HepG2 (cell line): Measurements from ENCODE around the gene GRIK4. TPM values are rescaled to one million over a fixed set of nuclear protein-coding genes. Genes with fewer than 3 reads are reported as not detected.

Experiments
- ATAC-seq: fragments of 200-7000 bp; cut with Tn5 transposase; 3 replicates; pipeline ENCODE4 v1.9.1; 2020; ENCODE audit warnings: mild to moderate bottlenecking, moderate library complexity
- BruUV-seq: library from RNA; stranded (reverse); fragments of 400-500 nt; replicated peaks from 2 replicates; lab custom pipeline; 2021; lab: Mats Ljungman, UMichigan
- CTCF ChIA-PET: fragments of 300-600 bp; formaldehyde crosslinking; extraction: SDS; loops from one replicate; lab custom pipeline; 2021; ENCODE audit warnings: low total read pairs, inconsistent platforms, low intra/inter-chr PET ratio; lab: Yijun Ruan, JAX
- POLR2A ChIA-PET: fragments of 350-600 bp; sonication (Branson Sonifier 250); formaldehyde crosslinking; loops from one replicate; lab custom pipeline; 2020; ENCODE audit warnings: antibody characterized with exemption, inconsistent platforms; lab: Yijun Ruan, JAX
- DNase-seq: peaks from one replicate; pipeline ENCODE4 v3.0.0-alpha.2; 2015; ENCODE audit warnings: low spot score
- FAIRE-seq: peaks from 3 replicates; lab custom pipeline; 2011; peaks lifted over from hg19 to GRCh38; lab: Jason Lieb, UNC
- H2AFZ ChIP-seq: one replicate; pipeline ENCODE4 v1.6.1; 2011; ENCODE audit warnings: low read length, inconsistent platforms
- H3K27ac ChIP-seq: fragments of 300-600 bp; 3 replicates; pipeline ENCODE4 v1.8.0; 2011; ENCODE audit warnings: mixed run types, mild to moderate bottlenecking, mixed read lengths, low read length, inconsistent platforms; ENCODE audit not compliant: insufficient read depth; ENCODE audit errors: extremely low read length
- H3K27me3 ChIP-seq, 2 experiments: fragments of 200-600 bp in 1 of 2; 2 replicates in 1 of 2; 3 replicates in 1 of 2; pipeline versions ENCODE4 v1.6.0 to v1.8.0; 2011; ENCODE audit warnings: low read length in 2 of 2, mild to moderate bottlenecking in 2 of 2, moderate library complexity in 2 of 2, inconsistent platforms in 1 of 2; ENCODE audit not compliant: insufficient read depth in 2 of 2, control insufficient read depth in 1 of 2
- H3K36me3 ChIP-seq, 2 experiments: fragments of 200-600 bp in 1 of 2; replicated peaks in 1 of 2; 2 replicates in 1 of 2; 3 replicates in 1 of 2; pipeline versions ENCODE4 v1.5.1 to v1.8.0; 2011; ENCODE audit warnings: low read length in 2 of 2, inconsistent platforms in 1 of 2; ENCODE audit not compliant: insufficient read depth in 2 of 2, control insufficient read depth in 1 of 2
- H3K4me1 ChIP-seq: 2 replicates; pipeline ENCODE4 v1.5.1; 2012; ENCODE audit warnings: low read length, inconsistent platforms; ENCODE audit not compliant: insufficient read depth
- H3K4me2 ChIP-seq: 2 replicates; pipeline ENCODE4 v1.6.0; 2011; ENCODE audit warnings: low read depth, low read length, inconsistent platforms
- H3K4me3 ChIP-seq, 3 experiments: fragments of 200-600 bp in 1 of 3; sonication (generic), shearing (Covaris generic) in 1 of 3; replicated peaks in 1 of 3; 2 replicates each; pipeline ENCODE4 v1.5.1; 2011 to 2016; ENCODE audit warnings: low read length in 3 of 3, inconsistent platforms in 2 of 3, low read depth in 2 of 3, mild to moderate bottlenecking in 2 of 3, control low read depth in 1 of 3, mixed read lengths in 1 of 3; ENCODE audit not compliant: insufficient read depth in 1 of 3
- H3K79me2 ChIP-seq: one replicate; pipeline ENCODE4 v1.6.1; 2011; ENCODE audit warnings: low read length, inconsistent platforms; ENCODE audit not compliant: insufficient read depth
- H3K9ac ChIP-seq: 2 replicates; pipeline ENCODE4 v1.6.0; 2011; ENCODE audit warnings: mild to moderate bottlenecking, low read depth, low read length, inconsistent platforms; ENCODE audit not compliant: insufficient read depth
- H3K9me3 ChIP-seq: 2 replicates; pipeline ENCODE4 v1.5.1; 2012; ENCODE audit warnings: mild to moderate bottlenecking, low read length
- H4K20me1 ChIP-seq: 2 replicates; pipeline ENCODE4 v1.6.0; 2011; ENCODE audit warnings: inconsistent platforms, mild to moderate bottlenecking, low read length, moderate library complexity; ENCODE audit not compliant: insufficient read depth
- CREB1 ChIP-seq, 2 experiments: fragments of 450-650 bp in 1 of 2; IDR thresholded peaks; 2 replicates each; pipeline ENCODE4 v1.6.1; 2016 to 2017; ENCODE audit warnings: control low read depth in 1 of 2, mild to moderate bottlenecking in 1 of 2, missing compliant biosample characterization in 1 of 2, missing genetic modification characterization in 1 of 2
- EED ChIP-seq: sonication (generic); formaldehyde crosslinking; IDR thresholded peaks from 2 replicates; pipeline ENCODE4 v1.5.0; 2020; ENCODE audit warnings: mild to moderate bottlenecking, missing genetic modification reagents
- HHEX ChIP-seq: IDR thresholded peaks from 2 replicates; pipeline ENCODE4 v1.6.1; 2016; ENCODE audit warnings: control low read depth
- IRX3 ChIP-seq: sonication (generic); formaldehyde crosslinking; IDR thresholded peaks from 2 replicates; pipeline ENCODE4 v1.8.1; 2023; ENCODE audit warnings: mild to moderate bottlenecking, low read depth, missing genetic modification reagents, borderline replicate concordance
- NR2F2 ChIP-seq: IDR thresholded peaks from 2 replicates; pipeline ENCODE4 v1.6.1; 2012; ENCODE audit warnings: low read depth, inconsistent platforms, borderline replicate concordance
- PCBP2 ChIP-seq: fragments of 200-400 bp; formaldehyde crosslinking; optimal IDR thresholded peaks from 2 replicates; pipeline ENCODE3; 2018; ENCODE audit warnings: low read length, low read depth; ENCODE audit not compliant: poor library complexity, severe bottlenecking
- RARA ChIP-seq: IDR thresholded peaks from 2 replicates; pipeline ENCODE4 v1.6.1; 2016; ENCODE audit warnings: missing genetic modification reagents, missing compliant biosample characterization
- ZFP36L2 ChIP-seq: sonication (generic); formaldehyde crosslinking; IDR thresholded peaks from 2 replicates; pipeline ENCODE4 v1.4.0; 2020; ENCODE audit warnings: missing genetic modification reagents
- ZNF12 ChIP-seq: sonication (generic); formaldehyde crosslinking; IDR thresholded peaks from 2 replicates; pipeline ENCODE4 v1.5.0; 2020; ENCODE audit warnings: missing genetic modification reagents
- ZNF33B ChIP-seq: sonication (generic); formaldehyde crosslinking; IDR thresholded peaks from 2 replicates; pipeline ENCODE4 v1.5.1; 2020; ENCODE audit warnings: mild to moderate bottlenecking, missing genetic modification reagents
- ZNF343 ChIP-seq: sonication (generic); formaldehyde crosslinking; IDR thresholded peaks from 2 replicates; pipeline ENCODE4 v1.4.0; 2020; ENCODE audit warnings: mild to moderate bottlenecking, missing genetic modification reagents
- ZNF44 ChIP-seq: sonication (generic); formaldehyde crosslinking; IDR thresholded peaks from 2 replicates; pipeline ENCODE4 v1.5.1; 2020; ENCODE audit warnings: mild to moderate bottlenecking, missing genetic modification reagents
- ZNF563 ChIP-seq: sonication (generic); formaldehyde crosslinking; IDR thresholded peaks from 2 replicates; pipeline ENCODE4 v1.8.0; 2022; ENCODE audit warnings: mild to moderate bottlenecking, moderate library complexity, missing genetic modification reagents
- ZNF737 ChIP-seq: sonication (generic); formaldehyde crosslinking; IDR thresholded peaks from 2 replicates; pipeline ENCODE4 v1.5.0; 2020; ENCODE audit warnings: missing genetic modification reagents, mild to moderate bottlenecking, borderline replicate concordance
- ZSCAN12 ChIP-seq: sonication (generic); formaldehyde crosslinking; IDR thresholded peaks from 2 replicates; pipeline ENCODE4 v1.9.0; 2021; ENCODE audit warnings: mild to moderate bottlenecking, missing genetic modification reagents
- WGBS: methylation state at CpG from one replicate; pipeline ENCODE4 v1.1.6; 2017; ENCODE audit warnings: low lambda C conversion rate; 5-methylcytosine and 5-hydroxymethylcytosine counted together
- in situ Hi-C: cut with HindIII; loops from 2 replicates; pipeline ENCODE4 v1.10.0; 2017; ENCODE audit warnings: low pct_unique_long_range_greater_than_20kb; ENCODE audit not compliant: extremely low pct_ligation_motif_present
- intact Hi-C: fragments of 100-400 bp; cut with micrococcal nuclease; formaldehyde crosslinking; loops from one replicate; pipeline ENCODE4 v1.10.0; 2022; ENCODE audit not compliant: unreplicated experiment
- polyA plus RNA-seq, 8 experiments: library from polyadenylated mRNA; depleted of rRNA in 3 of 8; stranded (reverse) in 7 of 8; unstranded in 1 of 8; fragments of >200 nt; fragmentation: Illumina TruSeq in 4 of 8; extraction: Trizol in 4 of 8; gene quantifications; 2 replicates each; pipeline versions ENCODE4 v1.2.1 to v1.2.3, GENCODE V29; 2011 to 2016; ENCODE audit warnings: low read depth in 4 of 8, missing spikeins in 1 of 8, mixed read lengths in 1 of 8; ENCODE audit not compliant: insufficient read depth in 1 of 8
- total RNA-seq, 5 experiments: library from RNA; depleted of rRNA; stranded (reverse); fragments of >200 nt; fragmentation: Illumina TruSeq; extraction: Trizol; gene quantifications; 2 replicates each; pipeline ENCODE4 v1.2.3, GENCODE V29; 2016; ENCODE audit warnings: low read depth in 1 of 5
- TF ChIP-seq, protein P1 (sequence below): sonication (generic); formaldehyde crosslinking; IDR thresholded peaks from 2 replicates; pipeline ENCODE4 v1.5.0; 2020; ENCODE audit warnings: mild to moderate bottlenecking, missing genetic modification reagents
- TF ChIP-seq, protein P2 (sequence below): sonication (generic); formaldehyde crosslinking; IDR thresholded peaks from 2 replicates; pipeline ENCODE4 v1.5.0; 2020; ENCODE audit warnings: mild to moderate bottlenecking, missing genetic modification reagents
- TF ChIP-seq, protein P3 (sequence below): sonication (generic); formaldehyde crosslinking; IDR thresholded peaks from 2 replicates; pipeline ENCODE4 v1.5.1; 2020; ENCODE audit warnings: missing genetic modification reagents, mild to moderate bottlenecking, borderline replicate concordance

The GRIK4 gene
- total and polyA plus RNA-seq, 2 of the 13 experiments (the other 11 are each of a cell fraction or from before 2014, with no cell fraction given), result 0.04 to 0.07 TPM

DNA sequence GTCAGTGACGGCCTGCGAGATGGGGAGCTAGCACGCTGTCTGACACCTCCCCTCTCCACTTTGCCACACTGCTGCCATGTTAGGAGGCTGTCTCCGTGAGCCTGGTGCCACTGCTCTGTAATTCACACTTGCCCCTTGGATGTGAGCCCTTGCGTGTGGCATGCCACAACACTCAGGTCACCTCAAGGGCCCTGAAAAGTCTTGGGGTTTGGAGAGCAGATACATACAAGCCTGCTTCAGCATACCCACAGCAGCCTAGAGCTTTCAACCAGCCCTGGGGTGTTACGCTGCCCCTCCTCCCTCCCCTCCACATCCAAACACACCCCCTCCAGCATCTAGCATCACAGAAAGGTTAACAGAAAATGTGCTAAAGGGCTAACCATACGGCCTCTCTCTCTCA, 442.8 kb downstream of the GRIK4 start (continued):
- TF ChIP-seq EED (CRISPR knock-in tag) (no peak), CREB1 (IDR thresholded peaks at IDR 0.05) (no peak), CREB1 (CRISPR knock-in tag; IDR thresholded peaks at IDR 0.05) (no peak)
- TF ChIP-seq, protein P1, sequence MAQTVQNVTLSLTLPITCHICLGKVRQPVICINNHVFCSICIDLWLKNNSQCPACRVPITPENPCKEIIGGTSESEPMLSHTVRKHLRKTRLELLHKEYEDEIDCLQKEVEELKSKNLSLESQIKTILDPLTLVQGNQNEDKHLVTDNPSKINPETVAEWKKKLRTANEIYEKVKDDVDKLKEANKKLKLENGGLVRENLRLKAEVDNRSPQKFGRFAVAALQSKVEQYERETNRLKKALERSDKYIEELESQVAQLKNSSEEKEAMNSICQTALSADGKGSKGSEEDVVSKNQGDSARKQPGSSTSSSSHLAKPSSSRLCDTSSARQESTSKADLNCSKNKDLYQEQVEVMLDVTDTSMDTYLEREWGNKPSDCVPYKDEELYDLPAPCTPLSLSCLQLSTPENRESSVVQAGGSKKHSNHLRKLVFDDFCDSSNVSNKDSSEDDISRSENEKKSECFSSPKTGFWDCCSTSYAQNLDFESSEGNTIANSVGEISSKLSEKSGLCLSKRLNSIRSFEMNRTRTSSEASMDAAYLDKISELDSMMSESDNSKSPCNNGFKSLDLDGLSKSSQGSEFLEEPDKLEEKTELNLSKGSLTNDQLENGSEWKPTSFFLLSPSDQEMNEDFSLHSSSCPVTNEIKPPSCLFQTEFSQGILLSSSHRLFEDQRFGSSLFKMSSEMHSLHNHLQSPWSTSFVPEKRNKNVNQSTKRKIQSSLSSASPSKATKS, result no peak

DNA sequence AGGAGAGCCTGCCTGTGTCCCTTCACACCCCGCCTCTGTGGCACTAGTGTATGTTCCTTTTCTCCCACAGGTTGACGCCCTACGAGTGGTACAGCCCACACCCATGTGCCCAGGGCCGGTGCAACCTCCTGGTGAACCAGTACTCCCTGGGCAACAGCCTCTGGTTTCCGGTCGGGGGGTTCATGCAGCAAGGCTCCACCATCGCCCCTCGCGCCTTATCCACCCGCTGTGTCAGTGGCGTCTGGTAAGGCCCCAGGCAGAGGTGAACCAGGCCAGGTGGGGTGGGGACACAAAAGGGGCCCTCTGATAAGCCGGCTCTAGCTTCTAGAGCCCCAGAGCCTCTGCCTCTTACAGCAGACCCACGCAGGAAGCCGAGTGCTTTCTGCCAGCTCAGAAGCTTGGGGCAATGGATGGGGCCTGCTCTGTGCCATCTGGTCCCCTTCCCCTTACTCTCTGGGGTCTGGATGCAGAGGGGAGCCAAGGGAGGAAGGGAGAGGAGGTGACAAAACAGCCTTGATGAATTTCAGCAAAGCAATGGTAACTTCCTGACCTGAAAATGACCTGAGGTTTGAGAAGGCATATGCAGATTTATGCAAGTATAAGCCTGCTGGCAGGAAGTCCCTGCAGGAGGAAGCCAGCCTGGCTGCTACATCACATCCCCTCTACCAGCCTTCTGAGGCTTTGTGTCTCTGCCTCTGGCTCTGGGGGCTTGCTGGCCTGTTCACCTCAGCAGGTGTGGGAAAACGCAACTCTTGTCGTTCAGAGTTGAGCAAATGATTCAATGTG, 445.4 kb downstream of the GRIK4 start:
- H3K79me2 ChIP-seq, result no peaks in the 10 kb centered on the region
- no peaks in the 10 kb centered on the region for H3K4me1 ChIP-seq
- H3K36me3 ChIP-seq, result no peaks in the 10 kb centered on the region
- no peak overlapping the region for H2AFZ ChIP-seq
- no peak for DNase-seq
- no peak overlapping the region for H3K4me2 ChIP-seq
- intact Hi-C loops (no loop called here), in situ Hi-C loops (loop anchor here (10.0 kb wide), 1 partner anchor 272 kb away; no protein-coding TSS in a partner anchor)
- BruUV-seq, result no TSS peak
- no peak overlapping the region for H3K27ac ChIP-seq
- H3K9me3 ChIP-seq, result no peaks in the 10 kb centered on the region
- H3K27me3 ChIP-seq, result peaks cover 5 to 17% of the 10 kb centered on the region in 2 experiments; a peak in 2 of 5 replicates
- POLR2A ChIA-PET, result no interaction called here
- H3K9ac ChIP-seq, result no peak overlapping the region
- H3K4me3 ChIP-seq, result no peak overlapping the region
- 42% methylated on average over 10 of the region's 16 CpGs for WGBS
- CTCF ChIA-PET, result no interaction called here
- no peak for ATAC-seq
- no peaks in the 10 kb centered on the region for H4K20me1 ChIP-seq
- FAIRE-seq, result no peak
- no peak for TF ChIP-seq ZNF343 (CRISPR knock-in tag)
- no peak for TF ChIP-seq ZNF737 (CRISPR knock-in tag)
- TF ChIP-seq ZNF33B, result no peak
- TF ChIP-seq ZNF12 (CRISPR knock-in tag), result no peak
- TF ChIP-seq ZNF44, result no peak
- TF ChIP-seq NR2F2, result no peak
- no peak for TF ChIP-seq ZSCAN12 (CRISPR knock-in tag)
- no peak for TF ChIP-seq PCBP2
- no peak for TF ChIP-seq ZNF563 (CRISPR knock-in tag)
- no peak for TF ChIP-seq IRX3 (CRISPR knock-in tag)
- TF ChIP-seq RARA (CRISPR knock-in tag), result no peak
- TF ChIP-seq HHEX, result no peak
- TF ChIP-seq, protein P2, sequence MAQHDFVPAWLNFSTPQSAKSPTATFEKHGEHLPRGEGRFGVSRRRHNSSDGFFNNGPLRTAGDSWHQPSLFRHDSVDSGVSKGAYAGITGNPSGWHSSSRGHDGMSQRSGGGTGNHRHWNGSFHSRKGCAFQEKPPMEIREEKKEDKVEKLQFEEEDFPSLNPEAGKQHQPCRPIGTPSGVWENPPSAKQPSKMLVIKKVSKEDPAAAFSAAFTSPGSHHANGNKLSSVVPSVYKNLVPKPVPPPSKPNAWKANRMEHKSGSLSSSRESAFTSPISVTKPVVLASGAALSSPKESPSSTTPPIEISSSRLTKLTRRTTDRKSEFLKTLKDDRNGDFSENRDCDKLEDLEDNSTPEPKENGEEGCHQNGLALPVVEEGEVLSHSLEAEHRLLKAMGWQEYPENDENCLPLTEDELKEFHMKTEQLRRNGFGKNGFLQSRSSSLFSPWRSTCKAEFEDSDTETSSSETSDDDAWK (CRISPR knock-in tag), result no peak
- TF ChIP-seq, protein P3, sequence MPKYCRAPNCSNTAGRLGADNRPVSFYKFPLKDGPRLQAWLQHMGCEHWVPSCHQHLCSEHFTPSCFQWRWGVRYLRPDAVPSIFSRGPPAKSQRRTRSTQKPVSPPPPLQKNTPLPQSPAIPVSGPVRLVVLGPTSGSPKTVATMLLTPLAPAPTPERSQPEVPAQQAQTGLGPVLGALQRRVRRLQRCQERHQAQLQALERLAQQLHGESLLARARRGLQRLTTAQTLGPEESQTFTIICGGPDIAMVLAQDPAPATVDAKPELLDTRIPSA (CRISPR knock-in tag), result no peak
- TF ChIP-seq ZFP36L2 (CRISPR knock-in tag), result no peak
